ENCODE results near the gene IRAK4.

IRAK4 gene

DNA sequence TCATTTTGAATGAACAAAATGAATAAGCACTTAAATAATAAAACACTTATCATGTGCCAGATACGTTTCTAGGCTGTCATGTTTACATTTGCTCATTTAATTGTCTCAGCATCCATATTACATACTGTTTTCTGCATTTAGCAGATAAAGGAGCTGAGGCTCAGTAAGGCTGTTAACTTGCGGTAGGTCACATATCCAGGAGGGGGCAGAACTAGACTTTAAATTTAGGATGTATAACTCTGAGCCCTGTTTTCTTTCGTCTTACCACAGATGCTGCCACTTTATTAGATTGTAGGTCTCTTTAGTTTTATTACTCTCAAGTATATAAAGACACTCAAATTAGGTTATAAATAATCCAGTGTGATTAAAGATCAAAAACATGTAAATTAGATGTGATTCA is 17.7 kb downstream of the IRAK4 start:
- DNase-seq = no peak

DNA sequence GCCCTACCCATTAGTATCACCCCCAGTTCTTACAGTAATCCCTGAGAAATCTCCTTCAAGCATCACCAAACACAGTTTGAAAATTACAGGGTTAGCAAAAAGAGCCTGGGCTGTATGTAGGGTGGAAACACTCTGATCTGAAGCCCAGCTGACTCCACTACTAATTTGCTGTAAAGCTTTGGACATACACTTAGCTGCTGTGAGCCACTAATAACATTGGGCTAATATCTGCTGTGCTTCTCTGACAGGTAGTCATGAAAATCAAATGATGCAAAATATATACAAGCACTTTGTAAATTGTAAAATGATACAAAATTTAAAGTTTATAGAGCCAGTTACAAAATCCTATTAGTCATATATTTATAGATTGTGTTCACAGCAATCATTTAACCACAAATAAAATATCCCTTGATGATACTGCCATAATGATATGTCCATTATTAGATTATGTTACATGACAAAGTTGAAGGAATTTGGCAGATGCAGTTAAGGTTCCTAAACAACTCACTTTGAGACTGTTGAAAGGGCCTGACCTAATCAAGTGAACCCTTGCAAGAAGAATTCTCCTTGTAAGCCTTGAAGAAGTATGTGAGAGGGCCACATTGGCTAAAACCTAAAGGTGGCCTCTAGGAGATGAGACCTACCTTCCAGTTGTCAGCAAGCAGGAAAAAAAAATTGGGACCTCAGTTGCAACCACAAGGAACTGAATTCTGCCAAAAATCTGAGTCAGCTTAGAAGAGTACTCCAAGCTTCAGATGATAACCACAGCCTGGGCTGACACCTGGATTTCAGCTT is 28.3 kb downstream of the IRAK4 start:
- no peak for DNase-seq

DNA sequence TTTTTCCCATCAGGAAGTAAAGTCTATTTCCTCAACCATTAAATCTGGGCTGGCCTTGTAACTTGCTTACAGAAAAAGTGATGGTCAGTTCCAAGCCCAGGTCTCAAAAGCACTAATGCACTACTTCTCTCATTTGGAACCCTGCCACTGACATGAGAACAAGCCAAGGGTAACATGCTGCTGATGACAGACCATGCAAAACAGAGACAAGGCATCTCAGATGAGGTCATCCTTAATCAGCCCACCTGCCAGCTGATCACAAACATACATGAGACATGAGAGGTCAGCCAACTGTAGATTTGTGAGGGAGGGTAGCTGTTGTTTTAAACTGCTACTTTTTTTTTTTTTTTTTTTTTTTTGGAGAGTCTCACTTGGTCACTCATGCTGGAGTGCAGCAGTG is 31.2 kb downstream of the IRAK4 start:
- no peak for DNase-seq

DNA sequence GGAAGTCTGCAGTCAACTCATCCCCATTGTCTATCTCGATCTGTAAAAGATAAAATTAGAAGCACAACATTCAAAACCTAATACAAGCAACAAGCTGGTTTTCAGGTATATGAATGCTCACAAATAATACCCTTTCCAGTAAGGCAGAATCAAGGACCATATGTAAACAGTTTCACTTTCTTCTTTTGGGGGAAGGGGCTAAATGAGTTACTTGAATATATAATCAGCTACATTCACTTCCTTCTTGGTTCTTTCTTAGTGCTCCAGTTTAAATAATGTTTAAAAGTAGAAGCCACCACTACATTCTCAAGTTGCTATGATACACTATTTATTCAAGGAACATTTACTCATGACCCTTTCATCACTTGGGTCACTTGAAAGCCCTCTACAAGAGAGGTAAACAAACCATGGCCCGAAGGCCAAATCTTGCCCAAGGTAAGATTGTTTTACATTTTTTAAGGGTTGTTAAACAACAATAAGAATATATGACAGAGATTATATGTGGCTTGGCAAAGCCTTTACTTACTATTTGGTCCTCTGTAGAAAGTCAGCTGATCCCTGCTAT is 37.0 kb downstream of the IRAK4 start:
- no peak for DNase-seq

DNA sequence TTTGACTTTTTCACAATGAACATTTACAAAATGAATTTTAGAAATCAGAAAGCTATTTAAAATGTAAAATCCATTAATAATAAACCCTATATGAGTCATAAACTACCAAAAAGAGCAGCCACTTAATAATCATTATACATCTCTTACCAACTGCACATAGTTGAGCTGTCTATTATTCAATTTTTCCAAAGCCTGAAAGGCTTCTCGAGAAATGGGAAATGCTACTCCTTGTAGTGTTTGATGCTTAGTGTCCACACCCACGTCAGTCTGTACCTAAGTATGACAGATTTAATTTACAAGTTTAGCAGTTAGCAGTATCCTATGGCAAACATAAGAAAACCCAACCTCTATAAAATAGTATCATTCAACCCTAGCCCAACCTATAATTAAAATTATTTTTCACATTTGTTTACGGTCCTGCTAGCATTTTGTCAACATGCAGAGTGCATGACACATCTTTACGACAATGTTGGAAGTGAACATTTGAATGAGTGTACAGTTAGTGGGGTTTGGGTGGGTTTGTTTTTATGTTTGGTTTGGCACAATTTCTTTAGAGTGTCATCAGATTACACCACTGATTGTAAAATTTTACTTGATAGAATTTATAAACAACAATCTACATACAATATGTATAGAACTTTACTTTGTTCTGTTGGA is 38.9 kb downstream of the IRAK4 start:
- DNase-seq = no peak

DNA sequence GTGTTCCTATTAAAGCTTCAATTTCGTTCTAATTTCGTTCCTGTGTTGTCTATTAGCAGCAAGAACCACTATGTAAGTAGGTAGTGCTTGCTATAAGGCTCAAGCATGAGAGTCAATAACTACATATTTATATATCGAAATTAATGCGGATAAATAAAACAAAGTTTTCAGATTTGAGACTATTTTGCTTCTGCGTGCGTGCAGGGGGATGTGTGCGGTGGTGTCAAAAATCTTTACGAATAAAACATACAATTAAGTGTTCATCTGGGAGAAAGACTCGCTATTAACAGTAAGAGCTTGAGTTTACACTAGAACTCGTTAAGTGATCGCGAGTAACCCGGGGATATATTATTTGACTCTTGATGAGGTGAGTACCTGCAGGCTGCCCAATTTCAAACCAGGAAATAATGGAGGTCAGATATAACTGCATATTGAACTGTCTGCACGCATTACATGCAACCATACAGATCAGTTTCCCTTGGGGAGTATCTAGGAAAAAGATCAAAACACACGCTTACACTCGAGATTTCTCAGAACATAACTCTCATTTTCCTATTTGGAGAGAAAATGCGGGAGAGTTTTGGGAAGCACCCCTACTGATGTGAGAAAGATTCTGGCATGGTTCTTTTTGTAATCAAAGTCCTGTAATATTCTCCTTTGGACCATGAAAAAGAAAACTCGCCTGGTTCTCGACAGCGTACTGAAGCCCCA is 46.6 kb downstream of the IRAK4 start:
- no peak for DNase-seq

DNA sequence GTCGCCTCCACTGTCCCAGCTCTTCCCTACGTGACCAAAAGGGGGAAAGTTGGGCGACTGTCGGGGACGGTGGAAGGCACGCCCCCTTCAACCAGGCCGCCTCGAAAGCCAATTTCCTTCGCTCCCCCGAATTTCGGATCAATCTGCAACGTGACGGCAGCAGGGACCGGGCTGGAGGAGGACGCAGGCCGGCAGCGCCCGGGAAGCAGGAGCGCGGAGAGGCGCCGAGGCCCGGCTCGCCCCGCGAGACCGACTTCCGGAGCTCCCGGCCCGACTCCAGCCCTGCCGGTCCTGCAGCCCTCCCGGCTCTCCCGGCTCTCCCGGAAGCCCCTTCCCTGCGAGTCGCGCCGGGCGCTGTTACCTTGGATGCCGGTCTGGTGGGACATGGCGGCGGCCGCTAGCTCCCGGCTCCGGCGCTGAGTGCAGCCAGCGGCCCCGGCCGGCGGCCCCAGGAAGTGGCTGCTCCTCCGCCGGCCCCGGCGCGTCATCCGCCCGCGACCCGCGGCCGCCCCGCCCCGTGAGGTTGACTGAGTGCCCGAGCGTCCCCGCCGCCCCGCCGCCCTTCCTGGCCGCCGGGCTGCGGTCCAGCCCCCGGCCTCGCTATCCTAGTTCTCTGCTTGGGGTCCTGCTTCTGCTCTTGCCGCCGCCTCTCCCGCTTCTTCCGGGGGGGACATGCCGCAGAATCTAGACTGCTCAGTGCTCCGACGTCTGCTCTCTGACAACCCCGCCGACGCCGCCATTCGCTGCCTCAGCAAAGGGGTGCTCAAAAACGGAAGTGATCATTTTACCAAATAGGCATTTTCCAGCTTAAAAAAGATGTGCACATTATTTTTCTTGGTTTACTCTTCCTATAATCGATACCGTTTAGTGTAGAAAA is 47.3 kb downstream of the IRAK4 start, which contains the start of gene TWF1:
Gene TWF1 (minus strand): TSS at position 458 of the 877 bp plus-strand sequence. CDS start 72 bp downstream, at position 386.
- DNase-seq = peak; percentile 85

DNA sequence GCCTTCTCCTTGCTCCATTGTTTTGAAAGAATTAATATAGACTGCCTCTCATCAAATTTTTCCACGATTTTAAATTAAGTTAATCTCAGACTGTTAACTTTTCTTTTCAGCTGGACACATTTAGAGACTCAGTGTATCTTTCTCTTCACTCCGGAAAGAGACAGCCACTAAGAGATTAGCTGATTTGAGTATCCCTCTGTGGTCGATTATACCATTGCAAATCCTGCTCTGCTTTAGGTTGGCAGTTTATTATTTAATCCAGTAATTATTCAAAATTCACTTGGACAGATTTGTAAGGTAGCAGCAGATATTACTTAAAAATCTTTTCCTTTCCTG is 48.0 kb downstream of the IRAK4 start:
- DNase-seq = no peak

DNA sequence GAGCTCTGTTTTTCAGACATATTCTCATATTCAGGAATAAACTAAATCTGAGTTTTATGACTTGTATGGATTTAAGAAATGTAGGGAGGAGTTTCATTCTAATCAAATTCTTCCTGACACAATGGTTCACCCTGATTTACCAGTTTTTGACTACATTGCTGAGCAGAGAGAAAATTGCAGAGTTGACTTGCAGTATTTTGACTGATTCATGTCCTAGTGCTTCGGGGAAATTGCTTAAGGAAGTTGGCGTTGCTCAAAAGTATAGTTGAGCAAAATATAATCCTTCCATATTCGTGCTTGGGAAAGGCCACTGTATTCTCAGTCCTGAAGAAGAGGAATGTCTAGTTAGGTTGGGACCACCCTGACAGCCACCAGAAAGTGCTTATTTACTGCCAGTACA is 48.6 kb downstream of the IRAK4 start:
- no peak for DNase-seq

DNA sequence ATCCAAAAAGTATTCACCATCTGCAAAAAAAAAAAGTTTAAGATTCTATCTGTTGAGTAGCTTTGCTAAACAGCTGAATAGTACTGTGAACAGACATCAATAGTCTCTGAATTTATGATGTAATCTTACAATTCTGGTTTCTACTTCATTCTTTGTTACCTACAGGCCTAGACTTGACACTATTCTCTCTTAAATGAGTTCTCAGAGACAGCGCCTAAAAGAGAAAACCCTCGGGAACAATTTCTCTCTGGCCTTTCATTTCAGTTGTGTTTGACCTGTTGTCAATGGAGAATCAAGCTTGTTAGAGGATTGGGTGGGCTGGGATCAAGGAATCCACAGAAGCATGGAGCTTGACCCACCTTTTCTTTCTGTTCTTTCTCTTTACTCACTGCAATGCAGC is 53.3 kb downstream of the IRAK4 start:
- no peak for DNase-seq

DNA sequence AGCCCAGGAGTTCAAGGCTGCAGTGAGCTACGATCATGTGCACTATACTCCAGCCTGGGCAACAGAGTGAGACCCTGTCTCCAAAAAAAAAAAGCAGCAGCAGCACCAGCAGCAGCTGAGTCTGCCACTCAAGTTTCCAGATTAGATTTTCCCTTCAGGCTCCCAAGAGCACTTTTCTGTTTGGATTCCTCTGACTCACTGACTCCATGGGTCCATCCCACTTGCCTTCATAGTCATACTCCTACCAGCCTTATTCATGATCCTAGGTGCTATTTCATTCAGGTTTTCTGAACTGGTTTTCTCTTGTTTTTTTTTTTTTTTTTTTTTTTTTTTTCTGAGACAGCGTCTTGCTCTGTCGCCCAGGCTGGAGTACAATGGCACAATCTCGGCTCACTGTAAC is 54.2 kb downstream of the IRAK4 start:
- no peak for DNase-seq

DNA sequence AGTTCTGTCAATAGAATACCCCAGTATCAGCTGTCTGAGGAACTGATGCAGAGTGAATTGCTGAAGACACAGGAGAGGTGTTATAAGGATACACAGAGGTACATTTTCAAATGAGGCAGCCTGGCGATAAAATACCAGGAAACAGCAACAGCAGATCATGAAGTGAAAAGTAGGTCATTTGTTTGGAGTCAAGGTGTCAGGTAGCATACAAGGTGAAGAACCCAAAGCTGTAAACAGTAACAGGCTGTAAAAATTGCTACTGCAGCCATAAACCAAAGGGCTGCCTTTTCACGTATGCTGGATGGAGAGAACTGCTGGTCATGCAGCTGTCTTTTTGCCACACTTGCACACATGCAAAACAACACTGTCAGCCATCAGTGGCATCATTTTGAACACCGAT is 56.7 kb downstream of the IRAK4 start:
- DNase-seq = no peak

DNA sequence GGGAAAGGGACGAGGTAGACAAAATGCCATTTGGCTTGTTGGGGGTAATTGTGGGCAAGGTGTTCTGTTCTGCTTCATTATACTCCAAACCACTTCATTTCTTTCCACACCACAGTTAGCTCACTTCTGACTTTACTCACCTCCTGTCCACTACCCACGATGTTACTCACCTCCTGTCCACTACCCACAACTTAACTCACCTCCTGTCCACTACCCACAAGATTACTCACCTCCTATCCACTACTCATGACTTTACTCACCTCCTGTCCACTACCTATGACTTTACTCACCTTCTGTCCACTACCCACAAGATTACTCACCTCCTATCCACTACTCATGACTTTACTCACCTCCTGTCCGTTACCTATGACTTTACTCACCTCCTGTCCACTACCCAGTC is 57.4 kb downstream of the IRAK4 start:
- DNase-seq = no peak

DNA sequence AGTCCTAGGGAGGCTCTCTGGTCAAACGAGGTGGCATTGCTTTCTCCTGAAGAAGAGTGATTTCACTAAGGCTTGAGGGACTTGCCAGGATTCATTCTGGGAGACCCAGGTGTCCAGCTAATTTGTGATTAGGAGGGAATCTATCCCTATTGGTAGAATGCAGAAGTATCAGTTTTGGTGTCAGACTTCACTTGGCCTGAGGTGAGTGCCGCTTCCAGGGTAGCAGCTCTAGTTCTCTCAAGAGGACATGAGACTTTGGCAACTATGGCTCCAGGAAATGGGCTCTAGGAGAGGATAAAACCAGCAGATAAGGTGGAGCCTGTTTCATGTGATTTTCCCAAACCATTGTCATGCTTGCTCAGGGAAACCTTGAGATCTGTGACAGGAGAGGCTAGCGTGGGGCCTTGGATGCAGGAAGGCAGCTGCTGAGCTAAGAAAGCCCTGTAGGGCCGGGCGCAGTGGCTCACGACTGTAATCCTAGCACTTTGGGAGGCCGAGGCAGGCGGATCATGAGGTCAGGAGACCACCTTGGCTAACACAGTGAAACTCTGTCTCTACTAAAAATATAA is 65.5 kb downstream of the IRAK4 start:
- no peak for DNase-seq

DNA sequence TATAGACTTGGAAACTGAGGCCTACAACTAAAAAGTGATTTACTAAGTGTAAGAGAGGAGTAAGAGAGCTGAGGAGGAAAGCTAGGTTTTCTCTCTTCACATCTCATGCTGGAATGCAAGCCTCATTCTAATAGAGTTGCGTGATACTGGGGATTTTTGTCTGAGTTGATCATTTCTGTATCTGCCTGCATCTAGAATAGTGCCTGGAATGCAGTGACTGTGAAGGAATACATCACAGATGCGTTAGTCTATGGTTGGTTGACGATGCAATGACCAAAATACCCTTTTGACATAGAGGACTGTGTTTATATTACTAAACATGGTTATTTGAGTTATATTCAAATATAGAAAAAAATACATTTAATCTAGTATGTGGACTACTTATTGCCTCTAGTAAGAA is 67.9 kb downstream of the IRAK4 start:
- DNase-seq = no peak

DNA sequence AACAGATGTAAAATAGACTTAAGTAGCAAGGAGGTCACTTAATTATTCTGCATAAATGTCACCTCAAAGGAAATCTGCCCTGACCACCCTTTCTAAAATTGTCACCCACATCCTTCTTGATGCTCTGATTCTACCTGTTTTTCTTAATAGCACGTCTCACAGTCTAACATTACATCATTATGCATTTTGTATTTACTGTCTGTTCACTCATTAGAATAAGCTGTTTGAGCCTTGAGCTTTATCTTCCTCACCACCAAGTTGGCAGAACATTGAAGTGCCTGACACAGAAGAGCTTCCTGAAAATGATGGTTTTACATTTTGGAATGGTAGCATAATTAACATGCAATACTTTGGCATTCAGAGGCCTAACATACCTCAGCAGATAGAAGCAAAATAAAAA is 68.3 kb downstream of the IRAK4 start:
- DNase-seq = no peak

DNA sequence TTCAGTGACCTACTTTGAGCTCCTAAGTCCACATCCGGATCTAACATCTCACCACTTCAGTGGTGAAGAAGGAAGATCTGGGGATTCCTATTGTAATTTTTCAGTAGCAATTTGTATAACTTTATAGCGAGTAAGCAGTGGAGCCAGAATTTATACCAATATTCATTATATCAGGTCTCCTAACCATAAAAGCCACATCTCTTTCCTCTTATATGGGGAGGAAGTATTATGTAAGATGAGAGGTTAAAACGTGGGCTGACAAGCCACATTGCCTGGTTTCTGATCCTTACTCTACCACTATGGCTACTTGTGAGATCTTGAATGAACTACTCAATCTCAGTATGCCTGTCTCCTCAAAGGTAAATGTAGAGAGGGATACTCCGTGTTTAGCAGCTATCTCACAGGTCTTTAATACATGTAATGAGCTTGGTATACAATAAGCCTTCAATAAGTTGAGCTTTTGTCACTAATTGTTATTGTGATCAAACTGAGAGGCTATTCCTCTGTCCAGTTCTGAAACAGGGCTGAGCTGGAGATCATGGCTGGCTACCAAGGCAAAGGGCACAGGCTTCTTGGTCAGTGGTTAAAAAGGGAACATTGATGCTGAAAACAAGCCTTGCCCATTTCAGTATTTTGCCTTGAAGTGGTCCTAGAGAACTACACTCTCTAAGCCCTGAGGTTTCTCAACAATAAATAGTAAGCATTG is 73.9 kb downstream of the IRAK4 start:
- no peak for DNase-seq

DNA sequence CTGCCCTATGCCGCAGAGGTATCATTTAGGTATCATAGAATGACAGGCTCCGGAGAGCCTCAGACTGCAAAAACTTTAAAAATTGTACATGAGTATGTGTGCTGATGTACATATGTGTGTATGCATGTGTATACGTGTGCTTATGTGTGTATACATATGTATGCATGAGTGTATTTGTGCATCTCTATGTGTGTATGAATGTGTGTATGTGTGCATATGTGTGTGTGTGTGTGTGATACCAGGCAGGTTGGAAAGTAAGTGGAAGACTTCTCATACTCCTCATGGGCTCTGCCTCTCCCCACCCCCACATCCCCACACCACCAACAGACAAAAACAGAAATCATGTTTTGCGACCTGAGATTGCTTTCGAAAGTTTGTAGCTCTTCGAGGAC is 76.5 kb downstream of the IRAK4 start:
- DNase-seq = no peak

DNA sequence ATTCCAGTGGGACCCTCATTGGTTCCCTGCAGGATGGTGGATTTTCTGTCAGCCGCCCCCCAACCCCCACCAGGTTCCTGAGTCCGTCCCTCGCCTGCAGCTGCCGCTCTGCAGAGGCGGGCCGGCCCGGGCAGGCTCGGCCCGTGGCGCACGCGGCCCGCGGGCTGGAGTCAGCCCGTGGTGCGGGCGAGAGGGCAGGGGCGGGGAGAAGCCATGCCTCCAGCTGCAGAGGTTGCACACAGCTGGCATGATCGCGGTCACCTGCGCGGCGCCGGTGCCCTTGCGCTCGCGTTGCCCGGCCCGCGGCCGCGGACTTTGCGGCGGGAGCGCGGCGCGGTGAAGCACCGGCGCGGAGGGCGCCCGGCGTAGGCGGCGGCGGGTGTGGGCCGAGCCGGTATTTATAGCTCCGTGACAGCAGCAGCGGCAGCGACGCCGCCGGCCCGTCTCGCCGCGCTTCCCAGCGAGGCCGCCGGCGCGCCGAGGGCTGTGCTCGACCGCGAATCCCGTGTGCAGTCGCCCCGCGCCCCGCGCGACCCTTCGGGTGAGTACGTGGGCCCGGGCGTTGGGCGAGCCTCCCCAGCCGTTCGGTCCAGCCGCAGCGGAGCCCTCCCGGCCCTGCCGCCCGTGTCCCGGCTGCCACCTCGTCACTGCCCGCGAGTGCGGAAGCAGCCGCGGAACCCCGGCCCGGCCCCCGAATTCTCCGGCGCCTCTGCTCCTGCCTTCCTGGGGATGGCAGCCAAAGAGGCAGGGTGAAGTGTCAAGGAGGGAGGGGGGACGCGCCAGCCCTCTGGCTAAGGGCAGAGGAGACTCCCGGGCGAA is 77.1 kb downstream of the IRAK4 start, which contains the start of gene TMEM117:
Gene TMEM117 (plus strand): TSS at position 426 of the 819 bp plus-strand sequence.
- DNase-seq = peak; percentile 49

DNA sequence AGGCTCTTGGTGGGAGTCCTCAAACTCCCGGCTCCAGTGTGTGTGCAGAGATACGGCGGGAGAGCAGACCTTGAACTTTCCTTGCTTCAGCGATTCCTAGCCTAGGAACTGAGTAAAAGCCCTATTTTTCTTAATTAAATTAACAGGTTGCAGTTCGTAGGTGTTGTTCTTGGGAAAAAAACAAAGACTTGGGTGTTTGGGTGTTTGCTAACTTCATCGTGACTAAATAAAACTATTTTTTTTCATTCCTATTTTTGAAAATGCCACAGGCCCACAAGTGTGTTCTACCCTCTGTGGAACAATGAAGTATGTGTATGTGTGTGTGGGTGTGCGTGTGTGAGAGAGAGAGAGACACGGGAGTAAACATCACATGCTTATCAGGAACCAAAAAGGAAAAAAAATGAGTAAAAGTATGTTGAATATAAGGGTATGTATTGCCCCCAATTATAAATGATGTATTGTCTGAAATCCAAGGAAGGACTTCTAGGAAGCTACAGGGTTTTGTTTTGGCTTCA is 77.8 kb downstream of the IRAK4 start:
- DNase-seq = no peak
